Gastroesophageal sphincter (tissue), 3 donors: Measurements from ENCODE around the gene TENM3.

Experiments used
- CTCF ChIP-seq, 4 experiments: fragments of 200-600 bp in 2 of 4; fragments of 450-650 bp in 2 of 4; sonication (generic) in 1 of 4; IDR thresholded peaks; one replicate each; pipeline ENCODE4 v1.5.1; 2017 to 2019; ENCODE audit warnings: antibody characterized with exemption in 4 of 4, mild to moderate bottlenecking in 2 of 4, moderate library complexity in 2 of 4
- POLR2A ChIP-seq, 2 donors: fragments of 450-650 bp; IDR thresholded peaks; one replicate each; pipeline ENCODE4 v1.6.1; 2017; ENCODE audit warnings: antibody characterized with exemption in 2 of 2, mild to moderate bottlenecking in 2 of 2, moderate library complexity in 1 of 2
- POLR2AphosphoS5 ChIP-seq: sonication (generic); formaldehyde crosslinking; IDR thresholded peaks from one replicate; pipeline ENCODE4 v1.6.1; 2017; ENCODE audit warnings: antibody characterized with exemption

GRCh38 chr4:182578402-182578801 lies 335.2 kb downstream of the TENM3 start:
- no peak for TF ChIP-seq CTCF (IDR thresholded peaks at IDR 0.05)
- no peak for TF ChIP-seq POLR2AphosphoS5
- no peak for TF ChIP-seq POLR2A (IDR thresholded peaks at IDR 0.05)
